DND-41 (cell line): ENCODE measurements around the gene SPECC1.

ENCODE experiments used
- ATAC-seq: fragments of 200-7000 bp; cut with Tn5 transposase; 3 replicates; pipeline ENCODE4 v1.9.1; 2021; ENCODE audit warnings: low read depth; ENCODE audit not compliant: insufficient read depth
- DNase-seq: peaks from one replicate; pipeline ENCODE4 v3.0.0-alpha.2; 2020
- H2AFZ ChIP-seq: 2 replicates; pipeline ENCODE4 v1.6.0; 2012; ENCODE audit warnings: low read depth, low read length
- H3K27ac ChIP-seq: 2 replicates; pipeline ENCODE4 v1.5.1; 2012; ENCODE audit warnings: low read length, inconsistent platforms
- H3K27me3 ChIP-seq: fragments of 200-600 bp; sonication (generic); 2 replicates; pipeline ENCODE4 v1.6.0; 2012; ENCODE audit warnings: low read length, mild to moderate bottlenecking, inconsistent platforms; ENCODE audit not compliant: insufficient read depth, poor library complexity
- H3K36me3 ChIP-seq: 2 replicates; pipeline ENCODE4 v1.5.1; 2012; ENCODE audit warnings: low read length, inconsistent platforms; ENCODE audit not compliant: insufficient read depth
- H3K4me1 ChIP-seq: 2 replicates; pipeline ENCODE4 v1.5.1; 2012; ENCODE audit warnings: mild to moderate bottlenecking, low read length; ENCODE audit not compliant: insufficient read depth
- H3K4me2 ChIP-seq: 2 replicates; pipeline ENCODE4 v1.6.0; 2012; ENCODE audit warnings: mild to moderate bottlenecking, moderate library complexity, low read length, inconsistent platforms; ENCODE audit not compliant: insufficient read depth
- H3K4me3 ChIP-seq, 2 experiments: fragments of 200-600 bp in 1 of 2; shearing (Covaris generic) in 1 of 2; 2 replicates each; pipeline ENCODE4 v1.5.1; 2012 to 2016; ENCODE audit warnings: inconsistent platforms in 2 of 2, low read length in 2 of 2, mild to moderate bottlenecking in 2 of 2, low read depth in 1 of 2, moderate library complexity in 1 of 2
- H3K79me2 ChIP-seq: 2 replicates; pipeline ENCODE4 v1.6.0; 2012; ENCODE audit warnings: low read length, inconsistent platforms; ENCODE audit not compliant: insufficient read depth
- H3K9ac ChIP-seq: 2 replicates; pipeline ENCODE4 v1.6.0; 2012; ENCODE audit warnings: low read depth, mild to moderate bottlenecking, inconsistent platforms, low read length, moderate library complexity
- H3K9me3 ChIP-seq: 2 replicates; pipeline ENCODE4 v1.5.1; 2012; ENCODE audit warnings: low read length, moderate library complexity, mild to moderate bottlenecking, inconsistent platforms; ENCODE audit not compliant: insufficient read depth, severe bottlenecking
- H4K20me1 ChIP-seq: 2 replicates; pipeline ENCODE4 v1.6.0; 2012; ENCODE audit warnings: low read length; ENCODE audit not compliant: insufficient read depth
- EZH2 ChIP-seq: IDR thresholded peaks from 3 replicates; pipeline ENCODE4 v1.6.1; 2012; ENCODE audit warnings: borderline replicate concordance, low read depth, mild to moderate bottlenecking, moderate library complexity, low read length, inconsistent platforms; ENCODE audit not compliant: severe bottlenecking
- TF ChIP-seq, protein P1 (sequence below): IDR thresholded peaks from 2 replicates; pipeline ENCODE4 v1.5.1; 2012; ENCODE audit warnings: borderline replicate concordance, low read length, moderate library complexity, mild to moderate bottlenecking; ENCODE audit not compliant: poor library complexity, severe bottlenecking; ENCODE audit errors: extremely low read depth

The SPECC1 gene

GRCh38 chr17:20174588-20175265 is 165.6 kb downstream of the SPECC1 start:
- H3K4me2 ChIP-seq, result no peak overlapping the region
- no peak overlapping the region for H2AFZ ChIP-seq
- no peaks in the 10 kb centered on the region for H3K9me3 ChIP-seq
- no peaks in the 10 kb centered on the region for H3K36me3 ChIP-seq
- no peaks in the 10 kb centered on the region for H3K79me2 ChIP-seq
- no peak for DNase-seq
- no peak overlapping the region for H3K27ac ChIP-seq
- 0 out of 2 replicates have a peak, but pooled peaks cover 2% of the 10 kb centered on the region for H4K20me1 ChIP-seq
- no peak for TF ChIP-seq EZH2
- TF ChIP-seq, protein P1, sequence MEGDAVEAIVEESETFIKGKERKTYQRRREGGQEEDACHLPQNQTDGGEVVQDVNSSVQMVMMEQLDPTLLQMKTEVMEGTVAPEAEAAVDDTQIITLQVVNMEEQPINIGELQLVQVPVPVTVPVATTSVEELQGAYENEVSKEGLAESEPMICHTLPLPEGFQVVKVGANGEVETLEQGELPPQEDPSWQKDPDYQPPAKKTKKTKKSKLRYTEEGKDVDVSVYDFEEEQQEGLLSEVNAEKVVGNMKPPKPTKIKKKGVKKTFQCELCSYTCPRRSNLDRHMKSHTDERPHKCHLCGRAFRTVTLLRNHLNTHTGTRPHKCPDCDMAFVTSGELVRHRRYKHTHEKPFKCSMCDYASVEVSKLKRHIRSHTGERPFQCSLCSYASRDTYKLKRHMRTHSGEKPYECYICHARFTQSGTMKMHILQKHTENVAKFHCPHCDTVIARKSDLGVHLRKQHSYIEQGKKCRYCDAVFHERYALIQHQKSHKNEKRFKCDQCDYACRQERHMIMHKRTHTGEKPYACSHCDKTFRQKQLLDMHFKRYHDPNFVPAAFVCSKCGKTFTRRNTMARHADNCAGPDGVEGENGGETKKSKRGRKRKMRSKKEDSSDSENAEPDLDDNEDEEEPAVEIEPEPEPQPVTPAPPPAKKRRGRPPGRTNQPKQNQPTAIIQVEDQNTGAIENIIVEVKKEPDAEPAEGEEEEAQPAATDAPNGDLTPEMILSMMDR, result no peak
- ATAC-seq, result no peak
- H3K4me3 ChIP-seq, result no peak overlapping the region
- no peaks in the 10 kb centered on the region for H3K4me1 ChIP-seq
- no peak overlapping the region for H3K9ac ChIP-seq
- H3K27me3 ChIP-seq, result peaks cover 18% of the 10 kb centered on the region

- H3K9ac ChIP-seq, result no peak overlapping the region
- no peak overlapping the region for H3K4me2 ChIP-seq
- no peak overlapping the region for H3K4me3 ChIP-seq
- H4K20me1 ChIP-seq, result no peaks in the 10 kb centered on the region
- TF ChIP-seq, protein P1, result no peak
- TF ChIP-seq EZH2, result no peak
- no peaks in the 10 kb centered on the region for H3K79me2 ChIP-seq
- ATAC-seq (no peak), DNase-seq (no peak)
- H3K27ac ChIP-seq, result no peak overlapping the region
- no peak overlapping the region for H2AFZ ChIP-seq
- H3K4me1 ChIP-seq, result no peaks in the 10 kb centered on the region
- peaks cover 17% of the 10 kb centered on the region for H3K27me3 ChIP-seq
- no peaks in the 10 kb centered on the region for H3K36me3 ChIP-seq
- H3K9me3 ChIP-seq, result no peaks in the 10 kb centered on the region
Observed at GRCh38 chr17:20179041-20179440, 169.9 kb downstream of the SPECC1 start.

DNA sequence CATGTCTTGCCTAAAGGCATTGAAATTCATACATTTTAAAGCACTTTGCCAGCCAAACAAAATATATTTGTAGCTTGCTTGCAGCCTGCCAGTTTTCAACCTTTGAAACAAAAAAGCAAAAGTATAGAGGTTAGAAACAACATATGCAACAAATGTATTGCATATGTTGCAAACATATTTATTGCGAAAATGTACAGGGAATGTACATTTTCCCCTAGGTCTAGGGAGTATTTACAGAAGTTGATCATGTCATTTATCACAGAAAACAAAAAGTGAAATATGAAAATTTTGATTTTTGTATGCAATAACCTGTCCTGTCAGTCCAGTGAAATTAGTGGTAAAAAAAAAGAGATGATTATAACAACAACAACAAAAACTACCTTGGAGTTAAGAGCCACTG is 171.5 kb downstream of the SPECC1 start:
- no peak overlapping the region for H2AFZ ChIP-seq
- no peak overlapping the region for H3K27ac ChIP-seq
- no peaks in the 10 kb centered on the region for H3K9me3 ChIP-seq
- no peaks in the 10 kb centered on the region for H3K36me3 ChIP-seq
- DNase-seq (no peak), ATAC-seq (no peak)
- H3K27me3 ChIP-seq, result peaks cover 17% of the 10 kb centered on the region
- TF ChIP-seq, protein P1, result no peak
- TF ChIP-seq EZH2, result no peak
- no peaks in the 10 kb centered on the region for H4K20me1 ChIP-seq
- H3K79me2 ChIP-seq, result no peaks in the 10 kb centered on the region
- H3K9ac ChIP-seq, result no peak overlapping the region
- no peak overlapping the region for H3K4me2 ChIP-seq
- no peaks in the 10 kb centered on the region for H3K4me1 ChIP-seq
- no peak overlapping the region for H3K4me3 ChIP-seq
